GM12878 (cell line): ENCODE data around the gene AFAP1. TPM values are rescaled to one million over a fixed set of nuclear protein-coding genes. Genes with fewer than 3 reads are reported as not detected.

Experiments used
- ATAC-seq: fragments of 200-7000 bp; cut with Tn5 transposase; 3 replicates; pipeline ENCODE4 v1.9.1; 2020; ENCODE audit warnings: mild to moderate bottlenecking, moderate library complexity
- BruUV-seq: library from RNA; stranded (reverse); fragments of 400-500 nt; replicated peaks from 2 replicates; lab custom pipeline; 2021; lab: Mats Ljungman, UMichigan
- CTCF ChIA-PET: fragments of 300-600 bp; sonication (Branson Sonifier 250); formaldehyde crosslinking; extraction: SDS; loops from one replicate; lab custom pipeline; 2021; ENCODE audit warnings: inconsistent platforms; lab: Yijun Ruan, JAX
- POLR2A ChIA-PET: fragments of 350-600 bp; formaldehyde crosslinking; extraction: SDS; loops from one replicate; lab custom pipeline; 2021; ENCODE audit warnings: inconsistent platforms; lab: Charles Lee
- RAD21 ChIA-PET: fragments of 300-600 bp; sonication (Branson Sonifier 250); formaldehyde crosslinking; loops from one replicate; lab custom pipeline; 2023; ENCODE audit warnings: antibody characterized with exemption; ENCODE audit not compliant: unreplicated experiment; lab: Charles Lee
- SMC1A ChIA-PET: fragments of 300-600 bp; sonication (Branson Sonifier 250); formaldehyde crosslinking; loops from one replicate; lab custom pipeline; 2023; ENCODE audit not compliant: unreplicated experiment, uncharacterized antibody; lab: Charles Lee
- DNase-seq: peaks from one replicate; pipeline ENCODE4 v3.0.0-alpha.2; 2011; ENCODE audit warnings: low read depth, low spot score
- FAIRE-seq: peaks from 3 replicates; lab custom pipeline; 2011; peaks lifted over from hg19 to GRCh38; lab: Jason Lieb, UNC
- H2AFZ ChIP-seq: 2 replicates; pipeline ENCODE4 v1.6.0; 2011; ENCODE audit warnings: low read depth, low read length, control low read depth; ENCODE audit not compliant: control insufficient read depth
- H3K27ac ChIP-seq: 2 replicates; pipeline ENCODE4 v1.5.1; 2011; ENCODE audit warnings: control low read depth; ENCODE audit not compliant: control insufficient read depth, insufficient read depth
- H3K27me3 ChIP-seq, 2 experiments: replicated peaks in 1 of 2; 2 replicates each; pipeline versions ENCODE4 v1.6.0 to v1.6.1; 2011; ENCODE audit warnings: low read length in 1 of 2; ENCODE audit not compliant: control insufficient read depth in 2 of 2, insufficient read depth in 2 of 2
- H3K36me3 ChIP-seq, 2 experiments: 2 replicates each; pipeline ENCODE4 v1.5.1; 2011; ENCODE audit warnings: low read length in 1 of 2; ENCODE audit not compliant: control insufficient read depth in 2 of 2, insufficient read depth in 2 of 2
- H3K4me1 ChIP-seq: 2 replicates; pipeline ENCODE4 v1.6.1; 2011; ENCODE audit warnings: mild to moderate bottlenecking, low read length, moderate library complexity, mixed read lengths; ENCODE audit not compliant: control insufficient read depth, insufficient read depth
- H3K4me2 ChIP-seq: 2 replicates; pipeline ENCODE4 v1.6.0; 2011; ENCODE audit warnings: control low read depth; ENCODE audit not compliant: control insufficient read depth, insufficient read depth
- H3K4me3 ChIP-seq: fragments of 200-600 bp; sonication (generic); 2 replicates; pipeline ENCODE4 v1.5.1; 2016
- H3K79me2 ChIP-seq: 2 replicates; pipeline ENCODE4 v1.6.0; 2011; ENCODE audit warnings: low read length; ENCODE audit not compliant: control insufficient read depth, insufficient read depth
- H3K9ac ChIP-seq: 2 replicates; pipeline ENCODE4 v1.8.0; 2011; ENCODE audit warnings: low read length, control low read depth, mixed read lengths; ENCODE audit not compliant: control insufficient read depth, insufficient read depth
- H3K9me3 ChIP-seq: replicated peaks from 3 replicates; pipeline ENCODE4 v1.5.1; 2011; ENCODE audit warnings: mild to moderate bottlenecking, low read length; ENCODE audit not compliant: control insufficient read depth, insufficient read depth
- H4K20me1 ChIP-seq: 2 replicates; pipeline ENCODE4 v1.6.0; 2011; ENCODE audit not compliant: control insufficient read depth, insufficient read depth
- CBX3 ChIP-seq: fragments of 200-600 bp; sonication (generic); IDR thresholded peaks from 2 replicates; pipeline ENCODE4 v1.6.1; 2016; ENCODE audit warnings: low read depth, borderline replicate concordance
- DPF2 ChIP-seq: fragments of 450-650 bp; IDR thresholded peaks from 2 replicates; pipeline ENCODE4 v1.6.1; 2017; ENCODE audit warnings: mild to moderate bottlenecking
- EZH2 ChIP-seq: IDR thresholded peaks from 2 replicates; pipeline ENCODE4 v1.6.1; 2012; ENCODE audit warnings: low read depth, mild to moderate bottlenecking, control low read depth, inconsistent platforms, low read length, borderline replicate concordance; ENCODE audit not compliant: control insufficient read depth
- IRF4 ChIP-seq: IDR thresholded peaks from 2 replicates; pipeline ENCODE4 v1.6.1; 2011; ENCODE audit warnings: low read depth, low read length
- JUND ChIP-seq: IDR thresholded peaks from 2 replicates; pipeline ENCODE4 v1.6.1; 2012; ENCODE audit warnings: low read depth, mild to moderate bottlenecking, low read length, improper control_type of control experiment, moderate library complexity
- MYB ChIP-seq: fragments of 150-350 bp; IDR thresholded peaks from 2 replicates; pipeline ENCODE4 v1.6.1; 2014; ENCODE audit warnings: mild to moderate bottlenecking, low read depth, low read length, borderline replicate concordance
- NFXL1 ChIP-seq: fragments of 450-650 bp; IDR thresholded peaks from 2 replicates; pipeline ENCODE4 v1.6.1; 2017; ENCODE audit warnings: antibody characterized with exemption, mild to moderate bottlenecking, borderline replicate concordance
- NR2C1 ChIP-seq: fragments of 450-650 bp; IDR thresholded peaks from 2 replicates; pipeline ENCODE4 v1.6.1; 2017; ENCODE audit warnings: antibody characterized with exemption, mild to moderate bottlenecking, moderate library complexity
- SREBF2 ChIP-seq: IDR thresholded peaks from 2 replicates; pipeline ENCODE4 v1.6.1; 2012; ENCODE audit warnings: mild to moderate bottlenecking, low read length
- TCF7 ChIP-seq: IDR thresholded peaks from 2 replicates; pipeline ENCODE4 v1.6.1; 2014; ENCODE audit warnings: antibody characterized with exemption, borderline replicate concordance
- WGBS: methylation state at CpG from one replicate; pipeline ENCODE4 v1.1.6; 2016; ENCODE audit warnings: low lambda C conversion rate; ENCODE audit not compliant: insufficient replicate concordance, insufficient coverage; ENCODE audit errors: missing lambda C conversion rate; 5-methylcytosine and 5-hydroxymethylcytosine counted together
- in situ Hi-C: fragments of 300-500 bp; cut with MboI; formaldehyde crosslinking; loops from 9 replicates; pipeline ENCODE4 v1.14.3; 2018; ENCODE audit warnings: mixed read lengths
- intact Hi-C: fragments of 100-400 bp; cut with micrococcal nuclease; formaldehyde crosslinking; loops from one replicate; pipeline ENCODE4 v1.14.2; 2022; ENCODE audit not compliant: unreplicated experiment
- polyA plus RNA-seq, 11 experiments: library from polyadenylated mRNA; depleted of rRNA in 4 of 11; unstranded in 6 of 11; stranded (reverse) in 5 of 11; fragments of >200 nt; fragmentation: Nextera tagmentation in 4 of 11; fragmentation: Illumina TruSeq in 1 of 11; extraction: Ambion mirVana in 4 of 11; extraction: Trizol in 1 of 11; gene quantifications; 1 replicate in 1 of 11; 2 replicates in 10 of 11; pipeline versions ENCODE4 v1.2.1 to v1.2.3, GENCODE V29; 2011 to 2016; ENCODE audit warnings: inconsistent platforms in 2 of 11, missing spikeins in 2 of 11, low read depth in 1 of 11
- total RNA-seq, 4 experiments: library from RNA; depleted of rRNA in 3 of 4; stranded (reverse); fragments of >200 nt in 3 of 4; fragmentation: Illumina TruSeq in 1 of 4; extraction: Trizol in 1 of 4; gene quantifications; 2 replicates each; pipeline versions ENCODE4 v1.2.1 to v1.2.3, GENCODE V29; 2013 to 2021
- TF ChIP-seq, protein P1 (sequence below): fragments of 450-650 bp; IDR thresholded peaks from 2 replicates; pipeline ENCODE4 v1.6.1; 2016; ENCODE audit warnings: mild to moderate bottlenecking

The AFAP1 gene
- total and polyA plus RNA-seq, 10 of the 15 experiments (the other 5 are each of a cell fraction or from before 2014, with no cell fraction given): 0.02 to 0.23 (median 0.09) TPM; not detected in 1

DNA sequence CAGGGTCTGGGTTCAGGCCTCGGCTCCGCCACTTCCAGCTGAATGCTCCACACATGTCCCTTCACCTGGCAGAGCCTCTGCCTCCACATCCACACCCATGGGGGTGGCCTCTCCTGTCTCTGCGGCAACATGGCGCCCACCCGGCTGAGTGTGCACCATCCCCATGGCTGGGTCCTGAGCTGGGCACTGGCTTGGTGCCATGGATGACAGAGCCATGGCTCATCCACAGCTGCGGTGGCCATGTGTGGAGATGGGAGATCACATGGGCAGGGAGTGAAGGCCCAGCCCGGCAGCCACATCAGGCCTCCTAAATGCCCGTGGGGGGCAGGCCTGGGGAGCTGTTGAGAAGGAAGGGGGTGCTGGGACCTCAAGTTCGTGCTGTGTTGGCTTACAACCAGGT lies 213.7 kb downstream of the AFAP1 start:
- Histone ChIP-seq H2AFZ (no peak overlapping the region), H3K4me1 (no peaks in the 10 kb centered on the region), H4K20me1 (no peaks in the 10 kb centered on the region), H3K36me3 (no peaks in the 10 kb centered on the region), H3K9ac (no peak overlapping the region), H3K4me3 (no peak overlapping the region), H3K27me3 (no peaks in the 10 kb centered on the region), H3K4me2 (no peak overlapping the region), H3K9me3 (no peaks in the 10 kb centered on the region), H3K27ac (no peak overlapping the region), H3K79me2 (no peaks in the 10 kb centered on the region)
- FAIRE-seq (no peak), ATAC-seq (no peak), DNase-seq (no peak)
- ChIA-PET RAD21 (no interaction called here), POLR2A (no interaction called here), CTCF (no interaction called here), SMC1A (no interaction called here)
- no peak for TF ChIP-seq EZH2
- TF ChIP-seq NFXL1: no peak
- TF ChIP-seq, protein P1, sequence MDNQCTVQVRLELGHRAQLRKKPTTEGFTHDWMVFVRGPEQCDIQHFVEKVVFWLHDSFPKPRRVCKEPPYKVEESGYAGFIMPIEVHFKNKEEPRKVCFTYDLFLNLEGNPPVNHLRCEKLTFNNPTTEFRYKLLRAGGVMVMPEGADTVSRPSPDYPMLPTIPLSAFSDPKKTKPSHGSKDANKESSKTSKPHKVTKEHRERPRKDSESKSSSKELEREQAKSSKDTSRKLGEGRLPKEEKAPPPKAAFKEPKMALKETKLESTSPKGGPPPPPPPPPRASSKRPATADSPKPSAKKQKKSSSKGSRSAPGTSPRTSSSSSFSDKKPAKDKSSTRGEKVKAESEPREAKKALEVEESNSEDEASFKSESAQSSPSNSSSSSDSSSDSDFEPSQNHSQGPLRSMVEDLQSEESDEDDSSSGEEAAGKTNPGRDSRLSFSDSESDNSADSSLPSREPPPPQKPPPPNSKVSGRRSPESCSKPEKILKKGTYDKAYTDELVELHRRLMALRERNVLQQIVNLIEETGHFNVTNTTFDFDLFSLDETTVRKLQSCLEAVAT: no peak
- no peak for TF ChIP-seq SREBF2
- TF ChIP-seq TCF7: no peak
- TF ChIP-seq IRF4: no peak
- no peak for TF ChIP-seq DPF2
- no peak for TF ChIP-seq NR2C1
- no peak for TF ChIP-seq CBX3
- TF ChIP-seq MYB: no peak
- no peak for TF ChIP-seq JUND
- in situ Hi-C loops: no loop called here
- 37% methylated on average over 9 of the region's 9 CpGs for WGBS
- no TSS peak for BruUV-seq
- intact Hi-C loops: no loop called here
